Stimulated activated CD8-positive, alpha-beta memory T cell treated with anti-CD3 and anti-CD28 coated beads, Interleukin-15, amount 100 ng/mL, for 4 hours (primary cell): ENCODE measurements around the gene GRK5.
A peak's percentile ranks its signal among the peaks of the same experiment; 100 is the strongest.
"Not testable (repeated sequence)": the region's sequence is repeated elsewhere in the genome, so short reads cannot be mapped to it uniquely, and the experiment has no call there.

ENCODE experiments used
- DNase-seq, 2 donors: peaks; one replicate each; pipeline ENCODE4 v3.0.0-alpha.2; 2020; ENCODE audit warnings: low read depth in 2 of 2

GRK5 gene

GRCh38 chr10:119221666-119222065, 14.3 kb downstream of the GRK5 start:
- DNase-seq: no peak

- no peak for DNase-seq
Observed at GRCh38 chr10:119222537-119222936, 15.2 kb downstream of the GRK5 start.

GRCh38 chr10:119222966-119223386, 15.6 kb downstream of the GRK5 start:
- DNase-seq: no peak

GRCh38 chr10:119225083-119225658, 17.8 kb downstream of the GRK5 start:
- DNase-seq: no peak

GRCh38 chr10:119227825-119228224, 20.5 kb downstream of the GRK5 start:
- no peak for DNase-seq

GRCh38 chr10:119231654-119232053, 24.3 kb downstream of the GRK5 start:
- DNase-seq: no peak

- peak; percentile 13 to 36 for DNase-seq
Observed at GRCh38 chr10:119232439-119232838, 25.1 kb downstream of the GRK5 start.

- DNase-seq: no peak
Observed at GRCh38 chr10:119233123-119233820, 25.9 kb downstream of the GRK5 start.

- no peak for DNase-seq
Observed at GRCh38 chr10:119233821-119234220, 26.4 kb downstream of the GRK5 start.

- no peak for DNase-seq
Observed at GRCh38 chr10:119235356-119235755, 28.0 kb downstream of the GRK5 start.

GRCh38 chr10:119237722-119238436, 30.5 kb downstream of the GRK5 start:
- no peak for DNase-seq

- DNase-seq: no peak
Observed at GRCh38 chr10:119238577-119238976, 31.2 kb downstream of the GRK5 start.

GRCh38 chr10:119239015-119239414, 31.6 kb downstream of the GRK5 start:
- DNase-seq: not testable (repeated sequence)

GRCh38 chr10:119239630-119240029, 32.3 kb downstream of the GRK5 start:
- not testable (repeated sequence) for DNase-seq

GRCh38 chr10:119241066-119241465, 33.7 kb downstream of the GRK5 start:
- no peak for DNase-seq

- DNase-seq: no peak
Observed at GRCh38 chr10:119242186-119242585, 34.8 kb downstream of the GRK5 start.

GRCh38 chr10:119243488-119243887, 36.1 kb downstream of the GRK5 start:
- DNase-seq: no peak

- DNase-seq: no peak
Observed at GRCh38 chr10:119243967-119244366, 36.6 kb downstream of the GRK5 start.

GRCh38 chr10:119245272-119245671, 37.9 kb downstream of the GRK5 start:
- DNase-seq: no peak

GRCh38 chr10:119246862-119247549, 39.6 kb downstream of the GRK5 start:
- no peak for DNase-seq

- no peak for DNase-seq
Observed at GRCh38 chr10:119247550-119247894, 40.2 kb downstream of the GRK5 start.

GRCh38 chr10:119248184-119248583, 40.8 kb downstream of the GRK5 start:
- no peak for DNase-seq

- DNase-seq: no peak
Observed at GRCh38 chr10:119248681-119249080, 41.3 kb downstream of the GRK5 start.
